ENCODE results near the gene AK5.

The AK5 gene

GRCh38 chr1:77354536-77354935 is 72.7 kb downstream of the AK5 start:
- DNase-seq (ENCODE audit: low read depth): no peak

GRCh38 chr1:77355010-77355409 is 73.2 kb downstream of the AK5 start:
- DNase-seq (ENCODE audit: low read depth): no peak

- no peak for DNase-seq (ENCODE audit: low read depth)
Observed at GRCh38 chr1:77356136-77356535, 74.3 kb downstream of the AK5 start.

- DNase-seq (ENCODE audit: low read depth): no peak
Observed at GRCh38 chr1:77360256-77360655, 78.4 kb downstream of the AK5 start.

GRCh38 chr1:77361621-77362020 is 79.8 kb downstream of the AK5 start:
- no peak for DNase-seq (ENCODE audit: low read depth)

- no peak for DNase-seq (ENCODE audit: low read depth)
Observed at GRCh38 chr1:77370161-77370560, 88.3 kb downstream of the AK5 start.

- DNase-seq (ENCODE audit: low read depth): no peak
Observed at GRCh38 chr1:77370583-77371306, 88.9 kb downstream of the AK5 start.

GRCh38 chr1:77371396-77371795 is 89.6 kb downstream of the AK5 start:
- DNase-seq (ENCODE audit: low read depth): no peak

- DNase-seq (ENCODE audit: low read depth): no peak
Observed at GRCh38 chr1:77373702-77374101, 91.9 kb downstream of the AK5 start.

GRCh38 chr1:77375541-77375940 is 93.7 kb downstream of the AK5 start:
- no peak for DNase-seq (ENCODE audit: low read depth)

- DNase-seq (ENCODE audit: low read depth): no peak
Observed at GRCh38 chr1:77375990-77376389, 94.2 kb downstream of the AK5 start.

- no peak for DNase-seq (ENCODE audit: low read depth)
Observed at GRCh38 chr1:77378723-77379535, 97.1 kb downstream of the AK5 start.

- no peak for DNase-seq (ENCODE audit: low read depth)
Observed at GRCh38 chr1:77382366-77382765, 100.5 kb downstream of the AK5 start.

GRCh38 chr1:77383236-77383635 is 101.4 kb downstream of the AK5 start:
- no peak for DNase-seq (ENCODE audit: low read depth)

- no peak for DNase-seq (ENCODE audit: low read depth)
Observed at GRCh38 chr1:77385551-77385950, 103.7 kb downstream of the AK5 start.

- no peak for DNase-seq (ENCODE audit: low read depth)
Observed at GRCh38 chr1:77386276-77386675, 104.5 kb downstream of the AK5 start.

- DNase-seq (ENCODE audit: low read depth): no peak
Observed at GRCh38 chr1:77387553-77387952, 105.7 kb downstream of the AK5 start.

GRCh38 chr1:77388661-77389060 is 106.8 kb downstream of the AK5 start:
- no peak for DNase-seq (ENCODE audit: low read depth)

GRCh38 chr1:77392486-77392885 is 110.7 kb downstream of the AK5 start:
- DNase-seq (ENCODE audit: low read depth): no peak

GRCh38 chr1:77394166-77394565 is 112.3 kb downstream of the AK5 start:
- no peak for DNase-seq (ENCODE audit: low read depth)

GRCh38 chr1:77395051-77395450 is 113.2 kb downstream of the AK5 start:
- no peak for DNase-seq (ENCODE audit: low read depth)

- DNase-seq (ENCODE audit: low read depth): no peak
Observed at GRCh38 chr1:77398152-77398551, 116.3 kb downstream of the AK5 start.

GRCh38 chr1:77399250-77400086 is 117.6 kb downstream of the AK5 start:
- no peak for DNase-seq (ENCODE audit: low read depth)

Data from activated gamma-delta T cell treated with anti-CD3 and anti-CD28 coated beads, Interleukin-2, amount 50 U/mL, for 16 hours (primary cell).